Ectodermal cell (in vitro differentiated cells): ENCODE data around the gene SPTLC1.
"Not testable (repeated sequence)": the region's sequence is repeated elsewhere in the genome, so short reads cannot be mapped to it uniquely, and the experiment has no call there.

Source experiments
- H3K27ac ChIP-seq: 2 replicates; pipeline ENCODE4 v1.7.0; 2013; ENCODE audit warnings: mild to moderate bottlenecking, low read depth, low read length; ENCODE audit not compliant: insufficient read depth, poor library complexity, severe bottlenecking
- H3K27me3 ChIP-seq: 2 replicates; pipeline ENCODE4 v1.7.0; 2013; ENCODE audit warnings: mild to moderate bottlenecking, low read length; ENCODE audit not compliant: insufficient read depth, control insufficient read depth, poor library complexity, severe bottlenecking
- H3K36me3 ChIP-seq: one replicate; pipeline ENCODE4 v1.7.0; 2013; ENCODE audit warnings: low read length; ENCODE audit not compliant: control insufficient read depth, insufficient read depth
- H3K4me1 ChIP-seq: one replicate; pipeline ENCODE4 v1.7.0; 2013; ENCODE audit warnings: low read length; ENCODE audit not compliant: control insufficient read depth, insufficient read depth
- H3K4me3 ChIP-seq: 2 replicates; pipeline ENCODE4 v1.7.0; 2013; ENCODE audit warnings: low read depth, low read length, control low read depth; ENCODE audit not compliant: insufficient read depth
- H3K9me3 ChIP-seq: 2 replicates; pipeline ENCODE4 v1.7.0; 2013; ENCODE audit warnings: mild to moderate bottlenecking, low read length, moderate library complexity; ENCODE audit not compliant: control insufficient read depth
- WGBS, 2 experiments: methylation state at CpG; one replicate each; pipeline ENCODE4 v1.1.7; 2013; ENCODE audit warnings: missing lambda C conversion rate in 2 of 2; 5-methylcytosine and 5-hydroxymethylcytosine counted together

The SPTLC1 gene

DNA sequence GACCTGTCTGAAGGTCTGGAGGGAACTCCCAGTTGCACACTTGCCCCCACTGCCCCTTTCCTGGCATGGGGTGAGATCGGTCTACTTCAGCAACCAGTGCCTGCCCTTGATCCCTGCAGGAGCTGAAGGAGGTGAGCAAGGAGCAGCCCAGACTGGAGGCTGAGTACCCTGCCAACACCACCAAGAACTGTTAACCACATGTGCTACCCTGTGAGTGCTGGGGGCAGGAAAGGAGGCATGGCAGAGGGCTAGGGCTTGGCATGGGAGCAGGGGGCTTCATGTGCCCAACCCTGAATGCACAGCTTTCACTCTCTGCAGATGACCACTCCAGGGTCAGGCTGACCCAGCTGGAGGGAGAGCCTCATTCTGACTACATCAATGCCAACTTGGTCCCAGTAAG, 17.3 kb upstream of the SPTLC1 start:
- Histone ChIP-seq H3K9me3 (no peaks in the 10 kb centered on the region), H3K27me3 (no peaks in the 10 kb centered on the region), H3K4me3 (no peak overlapping the region), H3K36me3 (no peaks in the 10 kb centered on the region), H3K4me1 (no peaks in the 10 kb centered on the region), H3K27ac (no peak overlapping the region)
- 87 to 96% methylated on average over 1 of the region's 1 CpG for WGBS, 2 experiments

DNA sequence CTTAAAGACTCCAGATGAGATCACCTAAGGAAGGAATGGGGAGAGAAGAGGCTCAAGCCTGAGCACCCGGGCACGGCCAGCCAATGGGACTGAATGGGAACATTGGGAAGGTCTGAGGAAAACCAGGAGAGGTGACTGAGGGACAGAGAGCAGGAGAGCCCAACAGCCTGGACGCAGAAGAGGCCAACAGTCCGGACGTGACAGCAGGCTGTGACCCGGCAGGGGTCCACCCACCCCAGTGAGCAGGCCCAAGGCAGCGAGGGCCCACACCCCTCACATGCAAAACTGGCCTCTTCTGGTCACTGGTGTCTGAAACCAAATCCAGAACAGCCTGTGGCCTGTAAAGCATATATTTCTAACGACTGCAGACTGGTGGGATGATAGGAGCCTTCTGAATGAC, 7.6 kb upstream of the SPTLC1 start:
- 72 to 76% methylated on average over 8 of the region's 8 CpGs for WGBS, 2 experiments
- Histone ChIP-seq H3K9me3 (no peaks in the 10 kb centered on the region), H3K27ac (no peak overlapping the region), H3K4me3 (no peak overlapping the region), H3K36me3 (no peaks in the 10 kb centered on the region), H3K4me1 (no peaks in the 10 kb centered on the region), H3K27me3 (peaks cover 4% of the 10 kb centered on the region)

DNA sequence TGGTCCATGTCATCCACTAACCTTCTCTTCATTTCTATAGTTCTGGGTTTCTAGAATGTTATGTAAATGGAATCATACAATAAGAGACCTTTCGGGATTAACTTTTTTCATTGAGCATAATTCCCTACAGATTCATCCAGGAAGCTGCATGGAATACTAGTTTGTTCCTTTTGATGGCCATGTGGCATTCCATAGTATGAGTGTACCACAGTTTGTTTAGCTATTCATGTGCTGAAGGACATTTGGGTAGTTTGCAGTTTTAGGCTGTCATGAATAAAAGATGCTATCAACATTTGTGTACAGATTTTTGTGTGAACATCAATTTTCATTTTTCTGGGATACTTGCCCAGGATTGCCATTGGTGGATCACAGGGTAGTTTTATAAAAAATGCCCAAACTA, 6.8 kb upstream of the SPTLC1 start:
- Histone ChIP-seq H3K27ac (no peak overlapping the region), H3K36me3 (no peaks in the 10 kb centered on the region), H3K4me3 (no peak overlapping the region), H3K27me3 (peaks cover 4% of the 10 kb centered on the region), H3K4me1 (no peaks in the 10 kb centered on the region), H3K9me3 (no peaks in the 10 kb centered on the region)
- WGBS, 2 experiments, result 100% methylated on average over 1 of the region's 1 CpG; no CpG with 5 or more reads in 1 of the 2 experiments

- Histone ChIP-seq H3K4me1 (no peaks in the 10 kb centered on the region), H3K36me3 (no peaks in the 10 kb centered on the region), H3K27me3 (peaks cover 4% of the 10 kb centered on the region), H3K9me3 (no peaks in the 10 kb centered on the region), H3K27ac (no peak overlapping the region), H3K4me3 (no peak overlapping the region)
- WGBS, 2 experiments, result 91 to 96% methylated on average over 1 of the region's 1 CpG
Observed at GRCh38 chr9:92121265-92121664, 6.1 kb upstream of the SPTLC1 start.

DNA sequence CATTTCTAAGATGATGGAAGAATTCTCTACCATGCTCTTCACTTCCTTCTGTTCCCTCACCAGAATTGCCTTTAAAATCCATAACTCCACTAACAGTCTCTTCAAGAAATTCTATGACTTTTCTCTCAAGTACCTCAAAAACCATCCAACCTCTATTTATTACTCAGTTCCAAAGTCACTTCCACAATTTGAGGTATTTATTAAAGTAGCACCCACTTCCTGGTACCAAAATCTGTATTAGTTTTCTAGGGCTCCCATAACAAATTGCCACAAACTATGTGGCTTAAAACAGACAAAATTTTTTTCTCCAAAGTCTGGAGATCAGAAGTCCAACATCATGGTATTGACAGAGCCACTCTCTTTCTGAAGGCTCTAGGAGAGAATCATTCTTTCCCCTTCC, 4.9 kb upstream of the SPTLC1 start:
- H3K4me3 ChIP-seq, result no peak overlapping the region
- H3K36me3 ChIP-seq, result no peaks in the 10 kb centered on the region
- H3K27me3 ChIP-seq, result peaks cover 4% of the 10 kb centered on the region
- H3K9me3 ChIP-seq, result no peaks in the 10 kb centered on the region
- H3K27ac ChIP-seq, result no peak overlapping the region
- H3K4me1 ChIP-seq, result no peaks in the 10 kb centered on the region

DNA sequence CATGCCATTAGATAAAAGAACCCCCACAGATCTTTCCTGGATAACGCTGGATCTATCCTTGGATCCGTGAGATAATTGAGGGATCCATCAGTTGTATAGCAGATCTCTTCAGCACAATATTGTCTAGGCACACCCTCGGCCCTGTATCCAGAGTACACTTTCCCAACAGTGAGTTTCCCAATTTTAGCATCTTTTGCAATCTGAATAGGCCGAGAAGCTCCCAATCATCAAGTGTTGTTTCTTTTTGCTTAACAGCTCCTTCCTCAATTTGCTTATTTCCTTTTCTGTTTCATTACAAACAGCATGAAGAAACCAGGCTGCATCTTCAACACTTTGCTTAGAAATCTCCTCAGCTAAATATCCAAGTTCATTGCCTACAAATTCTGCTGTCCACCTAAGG, 4.4 kb upstream of the SPTLC1 start:
- H3K27ac ChIP-seq, result no peak overlapping the region
- H3K4me1 ChIP-seq, result no peaks in the 10 kb centered on the region
- no peak overlapping the region for H3K4me3 ChIP-seq
- no peaks in the 10 kb centered on the region for H3K36me3 ChIP-seq
- H3K27me3 ChIP-seq, result peaks cover 4% of the 10 kb centered on the region
- no peaks in the 10 kb centered on the region for H3K9me3 ChIP-seq
- WGBS, 2 experiments, result 69 to 70% methylated on average over 4 of the region's 4 CpGs

- H3K27me3 ChIP-seq, result no peaks in the 10 kb centered on the region
- H3K27ac ChIP-seq, result no peak overlapping the region
- H3K4me3 ChIP-seq, result no peak overlapping the region
- peaks cover 3% of the 10 kb centered on the region for H3K36me3 ChIP-seq
- H3K9me3 ChIP-seq, result no peaks in the 10 kb centered on the region
- no peaks in the 10 kb centered on the region for H3K4me1 ChIP-seq
- WGBS, 2 experiments, result 91 to 97% methylated on average over 4 of the region's 4 CpGs
Observed at GRCh38 chr9:92108122-92108521, 7.1 kb downstream of the SPTLC1 start.

- not testable (repeated sequence) for H3K36me3 ChIP-seq
Observed at GRCh38 chr9:92105446-92106225, 9.6 kb downstream of the SPTLC1 start.

GRCh38 chr9:92103601-92104000, 11.6 kb downstream of the SPTLC1 start:
- not testable (repeated sequence) for H3K27me3 ChIP-seq, H3K4me3 ChIP-seq, H3K27ac ChIP-seq, H3K9me3 ChIP-seq, H3K36me3 ChIP-seq, H3K4me1 ChIP-seq
- 94 to 95% methylated on average over 14 of the region's 14 CpGs for WGBS, 2 experiments

More at GRCh38 chr9:92105446-92106225, 9.6 kb downstream of the SPTLC1 start:
- H3K4me3 ChIP-seq, H3K27ac ChIP-seq, H3K4me1 ChIP-seq, H3K9me3 ChIP-seq, H3K27me3 ChIP-seq: not testable (repeated sequence)
- 96% methylated on average over 36 of the region's 36 CpGs for WGBS, 2 experiments

DNA sequence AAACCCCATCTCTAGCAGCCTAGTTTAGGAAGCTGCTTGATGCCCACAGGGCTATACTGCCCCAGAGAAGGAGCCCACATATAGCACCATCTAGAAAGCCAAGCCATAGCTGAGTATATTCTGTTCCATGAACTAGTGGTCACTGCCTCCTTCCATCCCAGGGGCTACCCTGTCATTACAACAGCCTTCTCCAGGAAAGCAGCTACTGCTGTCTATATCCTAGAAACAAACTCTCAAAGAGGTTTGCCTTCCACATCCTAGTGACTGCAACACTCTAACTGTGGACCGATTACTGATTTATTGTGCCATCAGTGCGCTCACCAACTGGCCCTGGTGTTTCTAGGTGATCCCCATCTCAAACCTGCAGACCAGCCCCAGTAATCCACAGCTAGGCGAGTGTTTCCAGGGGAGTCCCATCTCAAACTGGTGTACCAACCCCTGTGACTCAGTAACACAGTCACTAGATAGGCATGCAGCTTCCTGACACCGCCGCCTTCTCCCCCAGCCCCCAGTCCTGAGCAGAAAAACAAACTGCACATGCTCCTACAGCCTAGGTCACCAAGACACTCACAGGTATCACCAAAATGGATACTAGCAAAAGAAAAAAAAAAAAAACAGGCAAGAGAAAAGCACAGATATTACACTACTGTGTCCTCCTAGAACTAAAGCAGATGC, 14.8 kb downstream of the SPTLC1 start:
- 95 to 96% methylated on average over 5 of the region's 5 CpGs for WGBS, 2 experiments

More for the DNA sequence above, 14.8 kb downstream of the SPTLC1 start:
- no peak overlapping the region for H3K4me3 ChIP-seq
- no peaks in the 10 kb centered on the region for H3K9me3 ChIP-seq
- H3K4me1 ChIP-seq, result no peaks in the 10 kb centered on the region
- H3K27me3 ChIP-seq, result no peaks in the 10 kb centered on the region
- no peak overlapping the region for H3K27ac ChIP-seq
- peaks cover 4% of the 10 kb centered on the region for H3K36me3 ChIP-seq
